KMS-11 (cell line): ENCODE results near the gene RTCB.

Experiments
- H2AFZ ChIP-seq: fragments of 200-600 bp; sonication (generic); 2 replicates; pipeline ENCODE4 v1.6.1; 2016; ENCODE audit warnings: antibody characterized with exemption, mixed run types, low read depth
- H3K27ac ChIP-seq: fragments of 200-600 bp; sonication (generic); 2 replicates; pipeline ENCODE4 v1.6.1; 2016; ENCODE audit warnings: mild to moderate bottlenecking, mixed run types
- H3K27me3 ChIP-seq: fragments of 200-600 bp; sonication (generic); 2 replicates; pipeline ENCODE4 v1.6.1; 2017; ENCODE audit warnings: mild to moderate bottlenecking, low read depth, mixed run types, moderate library complexity; ENCODE audit not compliant: insufficient read depth
- H3K36me3 ChIP-seq: fragments of 200-600 bp; sonication (generic); 2 replicates; pipeline ENCODE4 v1.6.1; 2017; ENCODE audit warnings: mild to moderate bottlenecking, mixed run types; ENCODE audit not compliant: insufficient read depth
- H3K4me1 ChIP-seq: fragments of 200-600 bp; sonication (generic); 2 replicates; pipeline ENCODE4 v1.6.1; 2016; ENCODE audit warnings: mild to moderate bottlenecking, low read depth, mixed run types; ENCODE audit not compliant: poor library complexity, severe bottlenecking
- H3K4me2 ChIP-seq: fragments of 200-600 bp; sonication (generic); 2 replicates; pipeline ENCODE4 v1.7.0; 2016; ENCODE audit warnings: mild to moderate bottlenecking, mixed run types
- H3K4me3 ChIP-seq: fragments of 200-600 bp; sonication (generic); IDR thresholded peaks from 2 replicates; pipeline ENCODE4 v1.6.1; 2017; ENCODE audit warnings: low read depth, low read length, mixed read lengths; ENCODE audit not compliant: insufficient read depth
- H3K79me2 ChIP-seq: fragments of 200-600 bp; sonication (generic); 2 replicates; pipeline ENCODE4 v1.6.1; 2016; ENCODE audit warnings: low read depth, mixed run types; ENCODE audit not compliant: insufficient read depth
- H3K9ac ChIP-seq: fragments of 200-600 bp; sonication (generic); 2 replicates; pipeline ENCODE4 v1.6.1; 2016; ENCODE audit warnings: mild to moderate bottlenecking, mixed run types
- H4K20me1 ChIP-seq: fragments of 200-600 bp; sonication (generic); 2 replicates; pipeline ENCODE4 v1.6.1; 2016; ENCODE audit warnings: mild to moderate bottlenecking, mixed run types; ENCODE audit not compliant: insufficient read depth
- TF ChIP-seq, protein P1 (sequence below): fragments of 200-600 bp; sonication (generic); conservative IDR thresholded peaks from 2 replicates; pipeline ENCODE4 v1.6.1; 2017; ENCODE audit warnings: low read depth, mild to moderate bottlenecking, antibody characterized with exemption, low read length, moderate library complexity, mixed read lengths

The RTCB gene

GRCh38 chr22:32414191-32414590 is 2.1 kb upstream of the RTCB start:
- H2AFZ ChIP-seq = no peak overlapping the region
- H3K27me3 ChIP-seq = no peaks in the 10 kb centered on the region
- no peaks in the 10 kb centered on the region for H4K20me1 ChIP-seq
- TF ChIP-seq, protein P1, sequence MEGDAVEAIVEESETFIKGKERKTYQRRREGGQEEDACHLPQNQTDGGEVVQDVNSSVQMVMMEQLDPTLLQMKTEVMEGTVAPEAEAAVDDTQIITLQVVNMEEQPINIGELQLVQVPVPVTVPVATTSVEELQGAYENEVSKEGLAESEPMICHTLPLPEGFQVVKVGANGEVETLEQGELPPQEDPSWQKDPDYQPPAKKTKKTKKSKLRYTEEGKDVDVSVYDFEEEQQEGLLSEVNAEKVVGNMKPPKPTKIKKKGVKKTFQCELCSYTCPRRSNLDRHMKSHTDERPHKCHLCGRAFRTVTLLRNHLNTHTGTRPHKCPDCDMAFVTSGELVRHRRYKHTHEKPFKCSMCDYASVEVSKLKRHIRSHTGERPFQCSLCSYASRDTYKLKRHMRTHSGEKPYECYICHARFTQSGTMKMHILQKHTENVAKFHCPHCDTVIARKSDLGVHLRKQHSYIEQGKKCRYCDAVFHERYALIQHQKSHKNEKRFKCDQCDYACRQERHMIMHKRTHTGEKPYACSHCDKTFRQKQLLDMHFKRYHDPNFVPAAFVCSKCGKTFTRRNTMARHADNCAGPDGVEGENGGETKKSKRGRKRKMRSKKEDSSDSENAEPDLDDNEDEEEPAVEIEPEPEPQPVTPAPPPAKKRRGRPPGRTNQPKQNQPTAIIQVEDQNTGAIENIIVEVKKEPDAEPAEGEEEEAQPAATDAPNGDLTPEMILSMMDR = no peak
- no peak overlapping the region for H3K27ac ChIP-seq
- H3K4me2 ChIP-seq = peak overlapping the region; percentile 29; the same call in 1 of the 2 replicates
- no peak overlapping the region for H3K9ac ChIP-seq
- H3K4me3 ChIP-seq = no peak overlapping the region
- no peaks in the 10 kb centered on the region for H3K36me3 ChIP-seq
- peaks cover 28% of the 10 kb centered on the region for H3K79me2 ChIP-seq
- H3K4me1 ChIP-seq = peaks cover 84% of the 10 kb centered on the region

DNA sequence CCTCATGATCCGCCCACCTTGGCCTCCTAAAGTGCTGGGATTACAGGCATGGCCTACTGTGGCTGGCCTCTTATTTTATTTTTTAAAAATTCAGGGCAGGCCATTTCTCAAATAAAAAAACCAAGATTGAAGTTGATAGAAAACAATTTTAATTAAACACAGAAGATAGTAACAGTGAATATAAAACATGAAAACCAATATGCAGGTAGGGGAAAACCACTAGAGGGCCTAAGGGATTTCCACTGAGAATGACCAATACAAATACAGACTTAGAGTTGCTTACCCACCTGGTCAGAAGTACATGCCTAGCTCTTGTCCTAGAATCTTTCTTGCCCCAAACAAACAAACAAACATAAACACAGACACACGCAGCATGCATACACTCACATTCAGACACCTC is 1.7 kb upstream of the RTCB start:
- H3K27me3 ChIP-seq = no peaks in the 10 kb centered on the region
- H3K9ac ChIP-seq = no peak overlapping the region
- H3K27ac ChIP-seq = no peak overlapping the region
- no peak overlapping the region for H2AFZ ChIP-seq
- H3K4me2 ChIP-seq = peak overlapping the region; percentile 29; the same call in 1 of the 2 replicates
- TF ChIP-seq, protein P1 = peak; percentile 45
- no peaks in the 10 kb centered on the region for H4K20me1 ChIP-seq
- peaks cover 33% of the 10 kb centered on the region for H3K79me2 ChIP-seq
- H3K4me1 ChIP-seq = peaks cover 84% of the 10 kb centered on the region
- H3K4me3 ChIP-seq = no peak overlapping the region
- H3K36me3 ChIP-seq = no peaks in the 10 kb centered on the region

GRCh38 chr22:32411402-32411801 is 645 bp downstream of the RTCB start:
- H3K4me3 ChIP-seq = peak overlapping the region; percentile 8
- H3K4me2 ChIP-seq = peak overlapping the region; percentile 88
- H3K9ac ChIP-seq = peak overlapping the region; percentile 86
- H2AFZ ChIP-seq = peak overlapping the region; percentile 83
- H3K79me2 ChIP-seq = peaks cover 44% of the 10 kb centered on the region
- H3K27ac ChIP-seq = peak overlapping the region; percentile 68
- peaks cover 84% of the 10 kb centered on the region for H3K4me1 ChIP-seq
- no peaks in the 10 kb centered on the region for H3K27me3 ChIP-seq
- H3K36me3 ChIP-seq = peaks cover 6% of the 10 kb centered on the region; the same call in 1 of the 2 replicates
- no peaks in the 10 kb centered on the region for H4K20me1 ChIP-seq
- TF ChIP-seq, protein P1 = no peak

- Histone ChIP-seq H4K20me1 (no peaks in the 10 kb centered on the region), H3K79me2 (peaks cover 50% of the 10 kb centered on the region), H3K36me3 (peaks cover 7% of the 10 kb centered on the region; the same call in 1 of the 2 replicates), H3K27me3 (no peaks in the 10 kb centered on the region), H3K27ac (no peak overlapping the region), H3K9ac (no peak overlapping the region), H3K4me2 (peak overlapping the region; percentile 88), H3K4me1 (peaks cover 84% of the 10 kb centered on the region), H3K4me3 (peak overlapping the region; percentile 8), H2AFZ (no peak overlapping the region)
- TF ChIP-seq, protein P1 = no peak
Observed at GRCh38 chr22:32410459-32410858, 1.6 kb downstream of the RTCB start.
